Prostate gland (tissue), 2 donors: ENCODE data around the gene RNF115.
"Not testable (repeated sequence)": the region's sequence is repeated elsewhere in the genome, so short reads cannot be mapped to it uniquely, and the experiment has no call there.

Experiments used
- POLR2A ChIP-seq: fragments of 450-650 bp; IDR thresholded peaks from one replicate; pipeline ENCODE4 v1.6.1; 2016; ENCODE audit warnings: antibody characterized with exemption, mild to moderate bottlenecking
- POLR2AphosphoS5 ChIP-seq: sonication (generic); formaldehyde crosslinking; IDR thresholded peaks from one replicate; pipeline ENCODE4 v1.6.1; 2017; ENCODE audit warnings: antibody characterized with exemption
- TF ChIP-seq, protein P1 (sequence below), 4 experiments: fragments of 200-600 bp in 2 of 4; fragments of 450-650 bp in 2 of 4; sonication (generic) in 2 of 4; IDR thresholded peaks; 1 replicate in 3 of 4; 2 replicates in 1 of 4; pipeline ENCODE4 v1.5.1; 2016 to 2019; ENCODE audit warnings: antibody characterized with exemption in 4 of 4, mild to moderate bottlenecking in 2 of 4, moderate library complexity in 2 of 4

- TF ChIP-seq, protein P1, sequence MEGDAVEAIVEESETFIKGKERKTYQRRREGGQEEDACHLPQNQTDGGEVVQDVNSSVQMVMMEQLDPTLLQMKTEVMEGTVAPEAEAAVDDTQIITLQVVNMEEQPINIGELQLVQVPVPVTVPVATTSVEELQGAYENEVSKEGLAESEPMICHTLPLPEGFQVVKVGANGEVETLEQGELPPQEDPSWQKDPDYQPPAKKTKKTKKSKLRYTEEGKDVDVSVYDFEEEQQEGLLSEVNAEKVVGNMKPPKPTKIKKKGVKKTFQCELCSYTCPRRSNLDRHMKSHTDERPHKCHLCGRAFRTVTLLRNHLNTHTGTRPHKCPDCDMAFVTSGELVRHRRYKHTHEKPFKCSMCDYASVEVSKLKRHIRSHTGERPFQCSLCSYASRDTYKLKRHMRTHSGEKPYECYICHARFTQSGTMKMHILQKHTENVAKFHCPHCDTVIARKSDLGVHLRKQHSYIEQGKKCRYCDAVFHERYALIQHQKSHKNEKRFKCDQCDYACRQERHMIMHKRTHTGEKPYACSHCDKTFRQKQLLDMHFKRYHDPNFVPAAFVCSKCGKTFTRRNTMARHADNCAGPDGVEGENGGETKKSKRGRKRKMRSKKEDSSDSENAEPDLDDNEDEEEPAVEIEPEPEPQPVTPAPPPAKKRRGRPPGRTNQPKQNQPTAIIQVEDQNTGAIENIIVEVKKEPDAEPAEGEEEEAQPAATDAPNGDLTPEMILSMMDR (IDR thresholded peaks at IDR 0.05) = not testable (repeated sequence)
- TF ChIP-seq POLR2A, POLR2AphosphoS5: not testable (repeated sequence)
Observed at GRCh38 chr1:145765585-145766360, 58.1 kb downstream of the RNF115 start.
